Left lung (tissue), 10 donors: ENCODE measurements around the gene SLC38A10. TPM values are rescaled to one million over a fixed set of nuclear protein-coding genes. Genes with fewer than 3 reads are reported as not detected.
A peak's percentile ranks its signal among the peaks of the same experiment; 100 is the strongest.

Experiments
- ATAC-seq: fragments of 200-7000 bp; cut with Tn5 transposase; one replicate; pipeline ENCODE4 v1.9.1; 2020; ENCODE audit warnings: moderate library complexity
- DNase-seq, 4 donors: peaks; one replicate each; pipeline ENCODE4 v3.0.0-alpha.2; 2013 to 2020
- H3K27ac ChIP-seq, 2 donors: fragments of 200-600 bp; sonication (generic) in 1 of 2; one replicate each; pipeline versions ENCODE4 v1.5.0 to v1.8.0; 2020 to 2021
- H3K27me3 ChIP-seq, 2 donors: fragments of 200-600 bp; sonication (generic) in 1 of 2; one replicate each; pipeline versions ENCODE4 v1.5.0 to v1.8.0; 2020 to 2021
- H3K36me3 ChIP-seq, 2 donors: fragments of 200-600 bp; sonication (generic) in 1 of 2; one replicate each; pipeline versions ENCODE4 v1.5.0 to v1.8.0; 2020 to 2021
- H3K4me1 ChIP-seq, 2 donors: fragments of 200-600 bp; one replicate each; pipeline ENCODE4 v1.8.0; 2021
- H3K4me3 ChIP-seq, 2 donors: fragments of 200-600 bp; sonication (generic) in 1 of 2; one replicate each; pipeline versions ENCODE4 v1.5.0 to v1.8.0; 2020 to 2021; ENCODE audit warnings: mild to moderate bottlenecking in 1 of 2
- H3K9me3 ChIP-seq, 2 donors: fragments of 200-600 bp; sonication (generic) in 1 of 2; one replicate each; pipeline versions ENCODE4 v1.5.0 to v1.8.0; 2020 to 2021
- CTCF ChIP-seq, 2 donors: fragments of 200-600 bp; sonication (generic) in 1 of 2; IDR thresholded peaks; one replicate each; pipeline versions ENCODE4 v1.5.0 to v1.8.0; 2021; ENCODE audit warnings: antibody characterized with exemption in 2 of 2
- intact Hi-C, 2 donors: fragments of 100-400 bp; cut with DNase I; formaldehyde crosslinking; loops; one replicate each; pipeline versions ENCODE4 v1.11.2 to v1.14.2; 2022
- polyA plus RNA-seq, 6 donors: library from polyadenylated mRNA; unstranded; fragments of 120-200 nt; gene quantifications; one replicate each; pipeline ENCODE4 v1.2.1, GENCODE V29; 2013; ENCODE audit not compliant: insufficient read length in 6 of 6
- total RNA-seq, 2 donors: library from RNA; stranded (reverse); fragmentation: NEBNext Ultra II Directional; extraction: Animal tissue kit (Norgen Biotek cat#: 25700); gene quantifications; one replicate each; pipeline ENCODE4 v1.2.1, GENCODE V29; 2021
- donor health status: DM: no; HTN: yes; CAD: no.
- donor health status: DM: no; HTN: no; CAD: no.

The SLC38A10 gene
- total and polyA plus RNA-seq, 8 donors: 48.4 to 109 (median 63.0) TPM

- Histone ChIP-seq H3K36me3 (peaks cover 0 to 94% of the 10 kb centered on the region in 2 donors), H3K27ac (no peak overlapping the region), H3K4me3 (no peak overlapping the region), H3K4me1 (peaks cover 0 to 39% of the 10 kb centered on the region in 2 donors), H3K27me3 (no peaks in the 10 kb centered on the region), H3K9me3 (no peaks in the 10 kb centered on the region)
- DNase-seq (peak in 1 of 4 donors; percentile 43), ATAC-seq (no peak)
- no peak for TF ChIP-seq CTCF (IDR thresholded peaks at IDR 0.05)
- intact Hi-C loops: no loop called here
Measured at GRCh38 chr17:81271226-81271625, 23.9 kb downstream of the SLC38A10 start.

GRCh38 chr17:81270279-81270678, 24.8 kb downstream of the SLC38A10 start:
- H3K27me3 ChIP-seq: no peaks in the 10 kb centered on the region
- intact Hi-C loops: no loop called here
- no peak for ATAC-seq

GRCh38 chr17:81267390-81268067, 27.6 kb downstream of the SLC38A10 start:
- peaks cover 0 to 95% of the 10 kb centered on the region in 2 donors for H3K36me3 ChIP-seq
- intact Hi-C loops: loop anchor here in 1 of 2 donors (10.0 kb wide), 1 partner anchor 217 kb away; no protein-coding TSS in a partner anchor
- peaks cover 0 to 24% of the 10 kb centered on the region in 2 donors for H3K4me1 ChIP-seq
- no peak overlapping the region for H3K4me3 ChIP-seq
- DNase-seq: no peak
- ATAC-seq: no peak
- TF ChIP-seq CTCF (IDR thresholded peaks at IDR 0.05): no peak
- peak overlapping the region in 1 of 2 donors; percentile 21 for H3K27ac ChIP-seq
- no peaks in the 10 kb centered on the region for H3K9me3 ChIP-seq
- H3K27me3 ChIP-seq: no peaks in the 10 kb centered on the region

More at GRCh38 chr17:81270279-81270678, 24.8 kb downstream of the SLC38A10 start:
- Histone ChIP-seq H3K36me3 (peaks cover 0 to 95% of the 10 kb centered on the region in 2 donors), H3K27ac (peak overlapping the region in 1 of 2 donors; percentile 28), H3K4me3 (no peak overlapping the region), H3K4me1 (peaks cover 0 to 39% of the 10 kb centered on the region in 2 donors), H3K9me3 (no peaks in the 10 kb centered on the region)
- TF ChIP-seq CTCF (IDR thresholded peaks at IDR 0.05): no peak
- peak in 1 of 4 donors; percentile 31 for DNase-seq

DNA sequence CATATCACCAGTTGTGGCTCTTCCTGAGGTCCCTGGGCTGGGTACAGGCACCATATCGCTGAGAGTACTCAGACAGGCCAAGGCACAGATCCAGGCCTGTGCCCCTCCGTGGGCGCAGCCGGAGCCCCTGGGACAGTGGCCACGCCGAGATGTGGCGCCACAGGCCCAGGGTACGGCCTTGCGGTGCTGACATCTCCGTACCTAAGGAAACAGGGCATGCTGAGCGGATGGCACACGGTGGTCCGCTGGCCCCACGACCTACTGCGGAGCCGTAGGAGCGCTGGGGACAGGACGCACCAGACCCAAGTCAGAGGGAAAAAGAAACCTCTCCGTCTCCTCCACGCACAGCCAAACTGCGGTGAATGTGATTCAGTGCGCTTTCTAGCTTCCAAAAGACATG, 29.5 kb downstream of the SLC38A10 start:
- Histone ChIP-seq H3K4me1 (peaks cover 0 to 15% of the 10 kb centered on the region in 2 donors), H3K9me3 (no peaks in the 10 kb centered on the region), H3K27ac (no peak overlapping the region), H3K4me3 (no peak overlapping the region), H3K27me3 (no peaks in the 10 kb centered on the region), H3K36me3 (peaks cover 0 to 95% of the 10 kb centered on the region in 2 donors)
- DNase-seq (peak in 1 of 4 donors; percentile 49), ATAC-seq (no peak)
- intact Hi-C loops: loop anchor here in 1 of 2 donors (10.0 kb wide), 1 partner anchor 219 kb away; no protein-coding TSS in a partner anchor
- no peak for TF ChIP-seq CTCF (IDR thresholded peaks at IDR 0.05)

DNA sequence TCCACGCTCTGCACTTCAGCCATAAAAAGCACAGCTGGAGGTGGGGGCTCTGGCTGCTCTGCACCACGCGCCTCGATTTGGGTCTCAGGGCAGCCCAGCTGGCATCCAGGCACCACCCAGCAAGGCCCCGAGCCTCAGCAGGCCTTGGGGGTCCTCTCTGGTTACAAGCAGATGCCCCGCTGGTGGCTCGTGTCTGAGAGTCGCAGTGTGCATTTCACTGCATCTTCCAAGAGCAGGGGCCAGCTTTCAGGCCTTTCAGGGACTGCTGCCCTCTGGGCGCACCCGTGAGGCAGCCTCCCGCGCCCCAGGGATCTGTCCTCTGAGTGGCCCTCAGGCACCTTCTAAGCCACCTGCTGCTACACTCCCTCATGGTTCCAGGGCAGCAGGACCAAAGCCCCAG, 30.5 kb downstream of the SLC38A10 start:
- no peaks in the 10 kb centered on the region for H3K9me3 ChIP-seq
- H3K36me3 ChIP-seq: peaks cover 0 to 95% of the 10 kb centered on the region in 2 donors
- intact Hi-C loops: loop anchor here in 1 of 2 donors (10.0 kb wide), 1 partner anchor 220 kb away; no protein-coding TSS in a partner anchor
- no peak for ATAC-seq
- no peak for DNase-seq
- no peaks in the 10 kb centered on the region for H3K27me3 ChIP-seq
- no peak for TF ChIP-seq CTCF (IDR thresholded peaks at IDR 0.05)
- H3K27ac ChIP-seq: no peak overlapping the region
- peaks cover 0 to 9% of the 10 kb centered on the region in 2 donors for H3K4me1 ChIP-seq
- H3K4me3 ChIP-seq: no peak overlapping the region
